Measurements from ENCODE around the gene LRRC4.

Gene LRRC4

DNA sequence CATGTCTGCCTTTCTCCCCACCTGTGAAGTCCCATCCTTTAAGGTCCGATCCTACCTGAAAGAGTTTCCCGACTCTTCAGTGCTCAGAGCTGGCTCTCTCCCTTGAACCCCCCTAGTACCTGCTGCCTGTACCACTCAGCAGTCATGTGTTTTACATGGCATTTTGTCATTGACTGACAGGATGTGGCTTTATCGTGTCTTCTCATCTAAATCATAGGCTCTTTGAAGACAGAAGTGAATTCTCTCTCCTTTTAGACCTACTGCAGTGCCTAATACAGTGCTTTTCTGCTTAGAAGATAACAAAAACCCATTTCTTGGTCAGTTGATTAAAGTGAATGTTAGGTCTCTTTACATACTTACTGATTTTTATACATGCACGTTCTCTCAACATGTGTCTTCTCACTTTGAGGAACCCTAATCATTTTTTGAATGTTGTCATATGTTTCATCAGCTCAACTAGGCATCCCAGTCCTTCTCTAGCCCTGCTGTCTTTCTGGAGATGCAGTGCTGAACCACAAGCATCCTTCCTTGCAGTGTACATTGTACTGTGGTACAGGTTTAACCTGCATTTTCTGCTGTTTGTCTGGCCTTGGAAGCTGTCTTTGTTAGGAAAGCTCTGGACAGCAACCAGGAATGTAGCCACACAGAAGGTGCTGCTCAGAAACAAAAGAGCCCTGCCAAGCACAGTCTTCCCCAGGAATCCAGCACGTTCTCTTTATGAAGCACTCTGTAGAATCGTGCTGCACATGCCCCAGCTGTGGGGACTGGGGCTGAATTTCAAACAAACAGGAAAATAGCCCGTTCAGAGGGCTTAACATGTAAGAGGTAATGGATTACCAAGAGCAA is 28.1 kb upstream of the LRRC4 start:
- no peak for DNase-seq

DNA sequence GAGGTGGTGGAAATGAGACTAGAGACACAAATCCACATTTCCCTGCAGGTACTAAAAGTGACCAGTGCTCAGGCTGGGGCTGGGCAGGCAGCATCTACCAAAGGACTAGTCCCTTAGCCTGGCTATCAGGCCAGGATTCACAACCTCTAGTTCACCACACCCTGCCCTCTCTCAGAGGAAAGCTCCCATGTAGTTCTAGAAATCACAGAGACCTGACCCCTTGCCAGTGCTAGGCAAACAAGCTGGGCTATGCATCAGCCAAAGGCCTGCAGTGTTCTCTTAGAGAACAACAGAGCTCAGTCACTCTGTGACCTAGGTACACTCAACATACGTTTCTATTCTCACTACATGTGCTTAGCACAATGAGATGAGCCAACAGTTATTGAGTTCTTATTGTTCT is 26.7 kb upstream of the LRRC4 start:
- DNase-seq, result no peak

DNA sequence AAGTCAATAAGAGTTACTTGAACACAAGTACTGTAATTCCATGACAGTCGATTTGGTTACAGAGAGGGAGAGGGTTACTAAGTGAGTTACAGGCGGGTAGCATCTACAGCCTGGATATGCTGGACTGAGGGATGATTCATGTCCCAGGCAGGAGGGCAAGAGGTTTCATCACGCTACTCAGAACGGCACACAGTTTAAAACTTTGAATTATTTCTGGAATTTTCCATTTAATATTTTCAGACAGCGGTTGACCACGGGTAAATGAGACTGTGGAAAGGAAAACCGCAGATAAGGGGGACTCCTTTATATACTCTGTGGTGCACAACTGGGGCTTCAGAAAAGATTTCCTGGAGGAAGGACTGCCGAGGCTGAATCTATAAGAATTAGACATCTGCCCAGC is 25.7 kb upstream of the LRRC4 start:
- DNase-seq, result no peak

DNA sequence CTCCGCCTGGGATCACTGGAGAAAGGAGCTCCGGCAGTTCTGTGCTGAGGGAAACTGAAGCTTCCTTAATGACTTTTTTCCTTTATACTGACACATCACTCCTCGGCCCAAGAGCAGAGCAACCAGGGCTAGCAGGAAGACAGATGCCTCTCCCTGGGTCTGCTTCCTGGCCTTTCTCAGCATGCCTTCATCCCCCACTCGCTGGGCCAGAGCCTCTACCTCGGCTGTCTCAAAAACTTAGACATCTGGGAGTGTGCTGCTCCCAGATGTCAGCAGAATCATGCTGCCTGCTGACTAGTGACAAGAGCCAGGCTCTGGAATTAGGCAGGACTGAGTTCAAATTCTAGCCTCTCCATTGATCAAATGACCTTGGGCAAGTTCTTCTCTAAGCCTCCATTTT is 24.4 kb upstream of the LRRC4 start:
- no peak for DNase-seq

DNA sequence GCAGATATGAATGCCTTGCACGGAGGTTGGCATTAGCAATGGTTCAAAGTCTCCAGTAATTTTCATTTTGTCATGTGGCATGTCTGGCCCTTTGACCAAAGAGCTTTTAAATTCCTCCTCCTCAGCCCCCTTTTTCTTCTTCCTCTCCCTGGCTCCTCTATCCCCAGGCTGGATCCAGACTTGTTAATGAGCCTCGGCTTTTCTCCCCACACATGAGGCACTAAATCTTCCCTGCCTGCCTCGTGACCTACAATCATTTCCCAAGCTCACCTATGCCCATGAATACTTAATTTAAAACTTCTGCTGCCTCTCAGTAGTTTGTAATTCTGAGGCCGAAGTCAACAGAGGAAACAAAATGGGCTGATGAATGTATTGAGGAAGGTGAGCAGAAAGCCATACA is 23.3 kb upstream of the LRRC4 start:
- DNase-seq, result no peak

DNA sequence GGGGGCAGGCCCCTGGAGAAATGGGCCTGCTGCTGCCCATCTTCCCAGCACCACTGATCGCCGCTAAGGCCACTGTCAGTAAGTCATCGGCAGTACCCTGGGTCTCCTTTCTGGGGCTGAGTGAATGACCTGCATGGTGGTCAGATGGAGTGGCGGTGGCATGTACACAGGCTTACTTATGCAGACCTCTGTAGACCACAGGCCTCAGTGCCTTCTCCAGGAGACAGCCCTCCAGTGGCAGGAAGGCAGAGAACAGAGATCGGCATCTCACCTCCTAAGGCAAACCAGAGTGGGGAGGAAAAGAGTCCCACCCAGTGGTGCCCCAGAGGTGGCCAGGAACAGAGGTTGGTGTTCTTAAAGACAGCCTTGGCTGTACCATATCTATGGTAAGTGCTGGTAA is 22.8 kb upstream of the LRRC4 start:
- DNase-seq, result no peak

DNA sequence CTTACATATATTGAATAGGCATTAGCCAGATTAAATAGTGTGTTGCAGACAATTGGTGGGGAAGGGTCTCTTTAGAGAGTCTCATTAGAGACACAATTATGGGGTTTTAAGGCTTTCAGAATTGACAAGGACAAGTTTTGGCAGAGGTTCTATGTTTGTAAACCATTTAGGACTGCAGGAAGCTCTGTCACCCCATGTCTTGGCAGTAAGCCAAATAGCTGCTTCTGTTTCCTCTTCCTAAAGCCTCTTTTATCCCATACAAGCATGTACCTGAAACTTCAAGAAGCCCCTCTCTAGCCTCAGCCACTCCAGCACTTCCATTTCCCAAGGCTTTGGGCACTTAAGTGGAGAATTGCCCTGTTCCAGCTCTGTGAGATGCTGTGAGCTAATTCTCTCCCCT is 21.8 kb upstream of the LRRC4 start:
- no peak for DNase-seq

DNA sequence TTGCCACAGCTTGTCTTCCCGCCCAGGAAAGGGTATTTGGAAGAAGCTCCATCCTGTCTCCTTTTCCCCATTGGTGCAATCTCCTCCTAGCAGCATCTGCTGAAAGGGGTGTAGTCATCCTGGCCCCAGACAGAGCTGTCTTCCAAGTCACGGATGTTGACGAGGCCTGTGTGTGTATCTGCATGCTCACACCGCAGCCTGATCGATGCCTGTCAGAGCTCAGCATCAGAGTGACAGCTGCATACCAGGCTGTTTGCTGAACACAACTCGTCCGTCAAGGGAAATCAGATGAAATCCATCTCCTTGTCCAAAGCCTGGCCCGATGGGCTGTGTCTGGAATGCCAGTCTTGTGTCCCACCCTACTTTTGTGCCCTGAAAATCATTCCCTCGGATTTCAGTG is 21.2 kb upstream of the LRRC4 start:
- no peak for DNase-seq

DNA sequence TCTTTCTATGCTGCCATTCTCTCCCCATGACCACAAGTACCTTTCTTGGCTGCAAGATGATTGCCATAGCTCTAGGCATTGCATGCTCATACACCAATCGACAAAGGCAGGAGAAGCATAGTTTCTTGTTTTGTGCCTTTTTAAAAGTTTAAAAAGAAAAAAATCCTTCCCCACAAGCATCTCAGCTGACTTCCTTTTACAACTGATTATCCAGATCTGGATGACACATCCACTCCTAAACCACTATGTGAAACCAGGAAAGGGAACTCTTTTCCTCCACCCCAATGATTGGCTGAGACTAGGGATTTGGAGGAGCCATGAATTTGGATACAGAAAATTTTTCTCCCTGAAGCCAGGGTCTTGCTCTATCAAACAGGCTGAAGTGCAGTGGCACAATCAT is 14.5 kb upstream of the LRRC4 start:
- DNase-seq, result no peak

DNA sequence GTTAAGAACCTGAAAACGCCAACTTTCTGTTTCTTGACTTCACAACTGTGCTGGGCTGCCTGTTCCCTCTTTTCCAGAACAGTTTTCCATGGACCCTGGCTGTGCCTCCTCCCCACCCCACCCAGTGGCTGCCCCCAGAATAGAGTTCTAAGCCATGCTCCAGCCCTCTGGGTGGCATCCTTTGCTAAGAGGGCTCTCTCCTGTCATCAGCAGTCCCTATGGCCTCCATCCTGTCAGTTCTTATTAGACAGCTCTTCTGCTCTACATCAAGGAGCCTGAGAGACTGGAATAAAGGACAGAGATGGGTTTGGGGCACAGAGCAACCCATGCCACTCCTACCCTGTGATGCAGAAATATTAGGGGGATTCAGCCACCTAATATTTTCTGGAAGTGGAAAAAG is 13.9 kb upstream of the LRRC4 start:
- DNase-seq, result no peak

DNA sequence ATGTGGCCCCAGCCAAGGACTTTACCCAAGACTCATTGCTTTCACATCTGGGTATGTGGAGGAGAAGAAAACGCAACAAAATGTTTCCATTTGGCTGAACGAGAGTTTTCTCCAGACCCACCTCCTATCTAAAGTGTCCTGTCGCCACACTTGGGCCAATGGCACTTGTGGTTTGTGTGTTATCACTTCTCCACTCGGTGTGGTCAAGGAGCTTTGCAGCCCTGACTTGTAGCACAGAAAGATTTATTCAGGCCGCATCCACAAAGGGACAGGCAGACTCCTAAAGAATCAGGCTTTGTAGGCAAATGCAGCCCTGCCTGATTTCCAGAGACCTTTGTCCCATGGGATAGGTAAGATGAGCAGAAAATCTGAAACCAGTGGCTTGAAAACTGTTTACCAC is 12.8 kb upstream of the LRRC4 start:
- no peak for DNase-seq

DNA sequence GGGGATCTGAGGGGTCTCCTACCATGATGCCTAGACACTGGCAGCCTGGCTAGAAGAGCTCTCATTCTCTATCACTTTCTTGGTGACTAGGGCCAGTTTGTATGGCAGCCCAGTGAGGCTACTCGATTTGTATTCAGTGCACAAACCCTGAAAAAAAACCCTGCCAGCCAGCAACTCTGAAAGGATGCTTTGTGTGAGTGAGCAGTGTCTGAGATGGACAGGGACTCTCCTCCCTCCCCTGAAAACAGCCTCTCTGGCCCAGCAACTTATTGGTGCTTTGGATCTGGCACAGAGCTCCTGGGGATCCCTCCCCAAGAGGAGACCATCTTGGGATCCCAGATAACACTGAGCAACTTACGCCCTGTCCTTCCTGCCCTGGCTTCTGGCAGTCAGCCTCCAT is 10.8 kb upstream of the LRRC4 start:
- no peak for DNase-seq

DNA sequence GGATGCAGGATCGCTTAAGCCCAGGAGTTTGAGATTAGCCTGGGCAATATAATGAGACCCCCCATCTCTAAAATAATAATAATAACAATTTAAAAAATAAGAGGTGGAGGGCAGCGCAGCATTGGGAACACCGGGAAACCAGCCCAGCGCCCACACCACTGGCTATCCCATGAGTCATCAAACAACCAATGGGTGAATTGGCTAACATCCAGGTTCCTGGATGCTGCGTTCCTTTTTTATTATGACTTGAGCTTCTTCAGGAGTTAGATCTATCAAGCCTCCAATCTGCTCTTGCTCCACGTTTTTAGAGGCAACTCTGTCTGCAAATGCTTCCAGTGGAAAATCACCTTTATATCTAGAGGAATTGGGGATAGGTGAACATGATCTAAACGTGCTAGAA is 10.0 kb upstream of the LRRC4 start:
- no peak for DNase-seq

DNA sequence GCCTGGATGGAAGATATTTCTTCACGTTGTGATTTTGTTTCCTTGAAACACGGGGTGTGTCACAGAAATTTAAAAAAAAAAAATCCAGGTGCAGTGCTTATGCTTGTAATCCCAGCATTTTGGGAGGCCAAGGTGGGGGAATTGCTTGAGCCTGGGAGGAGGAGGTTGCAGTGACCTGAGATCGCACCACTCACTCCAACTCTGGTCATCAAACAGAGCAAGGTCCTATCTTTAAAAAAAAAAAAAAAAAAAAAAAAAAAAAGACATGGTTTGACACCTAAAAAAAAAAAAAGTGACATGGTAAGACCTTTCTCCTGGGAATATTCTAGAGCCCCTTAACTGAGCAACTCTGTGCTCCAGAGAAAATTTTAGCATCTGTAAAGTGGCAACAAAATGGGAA is 9.0 kb upstream of the LRRC4 start:
- no peak for DNase-seq

DNA sequence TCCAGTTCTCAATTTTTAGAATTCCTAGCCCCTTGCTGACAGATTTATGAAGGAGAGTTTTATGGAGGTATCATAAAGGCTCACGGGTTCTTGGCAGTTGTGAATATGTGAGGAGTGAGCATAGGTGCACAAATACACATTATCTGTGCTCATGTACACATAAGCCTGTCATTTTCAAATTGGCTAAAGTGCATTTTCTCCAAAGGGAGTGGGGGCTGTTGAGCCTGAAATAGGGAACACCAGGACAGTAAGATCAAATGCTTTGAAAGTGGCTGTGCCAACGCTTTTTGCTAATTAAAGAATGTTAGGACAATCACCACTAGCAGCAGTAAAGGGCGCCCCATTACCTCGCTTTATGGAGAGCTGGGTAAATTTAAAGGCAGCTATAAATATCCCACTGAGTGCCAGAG is 8.3 kb upstream of the LRRC4 start:
- no peak for DNase-seq

DNA sequence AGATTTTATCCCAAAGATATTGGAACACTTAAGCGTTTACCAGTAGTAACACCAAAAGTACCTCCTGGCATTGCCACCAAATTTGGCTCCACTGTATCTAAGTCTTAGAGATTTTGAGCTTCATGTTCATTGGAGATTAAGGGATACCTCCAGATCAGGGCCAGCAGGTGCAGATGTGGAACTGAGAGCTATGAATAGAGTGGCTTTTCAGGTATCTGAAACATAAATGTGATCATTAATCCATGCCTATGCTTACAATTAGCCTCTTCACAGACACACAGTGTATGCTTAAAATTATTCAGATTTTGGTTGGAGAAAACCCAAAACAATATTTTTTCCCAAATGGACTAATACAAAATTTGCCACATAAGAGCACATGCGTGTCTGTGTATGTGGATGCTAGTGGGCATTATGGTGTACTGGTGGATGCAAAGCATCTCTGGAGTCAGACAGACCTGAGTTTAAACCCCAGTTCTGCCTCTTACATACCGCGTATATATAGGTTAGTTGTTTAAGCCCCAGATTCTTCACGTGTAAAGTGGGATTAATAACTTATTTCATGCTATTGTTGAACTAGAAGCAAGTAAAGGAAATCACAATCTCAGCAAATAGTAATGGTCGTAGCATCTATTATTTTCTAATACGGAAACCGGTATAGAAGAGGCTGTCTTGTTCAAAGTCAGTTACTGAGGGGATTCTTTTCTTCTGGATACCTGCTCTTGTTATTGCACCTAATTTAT is 6.8 kb upstream of the LRRC4 start:
- no peak for DNase-seq

DNA sequence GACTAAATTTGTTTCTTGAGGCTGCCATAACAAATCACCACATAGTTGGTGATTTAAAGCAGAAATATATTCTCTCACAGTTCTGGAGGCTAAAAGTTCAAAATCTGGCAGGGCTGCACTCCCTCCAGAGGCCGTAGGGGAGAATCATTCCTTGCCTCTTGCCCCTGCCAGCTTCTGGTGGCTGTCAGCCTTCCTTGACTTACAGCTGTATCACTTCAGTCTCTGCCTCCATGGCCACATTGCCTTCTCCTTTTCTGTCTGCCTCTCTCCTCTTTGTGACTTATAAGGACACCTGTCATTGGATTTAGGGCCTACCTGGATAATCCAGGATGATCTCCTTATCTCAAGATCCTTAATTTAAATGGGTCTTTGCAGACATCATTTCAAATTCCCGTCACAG is 5.8 kb upstream of the LRRC4 start:
- DNase-seq, result no peak

DNA sequence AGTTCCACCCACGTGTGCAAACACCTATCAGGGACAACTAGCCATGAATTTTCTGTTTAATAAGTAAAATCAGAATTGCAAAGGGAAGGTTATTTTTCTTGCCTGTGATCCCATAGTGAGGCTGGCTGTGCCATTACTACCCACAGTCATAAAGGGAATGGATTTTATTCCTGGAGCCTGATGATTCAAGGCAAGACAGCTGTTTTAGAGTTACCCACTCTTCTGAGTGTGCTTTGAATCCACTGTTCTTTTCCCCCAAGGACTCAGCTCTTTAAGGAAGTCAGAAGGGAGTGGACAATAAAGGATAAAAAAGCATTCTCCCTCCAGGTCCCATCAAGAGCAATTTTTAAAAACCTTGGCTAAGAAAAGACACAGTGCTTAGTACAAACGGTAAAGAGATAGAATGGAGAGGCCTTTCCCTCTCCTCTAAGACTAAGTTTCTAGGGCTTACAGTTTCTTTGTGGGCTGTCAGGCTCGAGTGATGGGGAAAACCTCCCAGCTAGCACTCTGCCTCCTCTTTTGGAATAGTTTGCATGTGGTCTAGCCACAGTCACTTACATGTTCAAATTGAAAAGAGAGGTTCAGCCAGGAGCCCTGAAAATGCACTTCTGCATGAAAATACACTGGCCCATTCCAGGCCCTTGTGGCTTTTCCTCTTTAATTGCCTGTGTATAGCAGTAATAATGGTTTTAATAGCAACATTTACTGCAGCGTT is 5.1 kb upstream of the LRRC4 start:
- DNase-seq, result no peak

DNA sequence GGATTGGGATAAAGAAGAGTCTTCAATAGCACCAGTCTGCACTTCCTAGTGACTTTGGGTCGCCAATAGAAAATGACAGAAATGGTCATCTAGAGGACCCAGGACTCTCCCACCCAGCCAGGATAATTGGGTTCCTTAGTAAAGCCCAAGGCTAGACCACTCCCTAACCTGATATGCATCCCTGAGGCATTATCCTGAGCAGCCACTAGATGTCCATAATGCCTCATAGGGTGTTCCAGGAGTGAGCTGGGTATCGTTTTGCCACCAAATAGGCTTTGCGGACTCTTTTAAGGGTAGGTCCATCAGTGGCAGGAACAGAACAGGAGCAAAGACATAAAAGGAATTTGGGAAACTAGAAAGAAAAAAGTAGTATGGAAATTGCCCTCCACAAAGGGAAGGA is 4.5 kb upstream of the LRRC4 start:
- DNase-seq, result no peak

DNA sequence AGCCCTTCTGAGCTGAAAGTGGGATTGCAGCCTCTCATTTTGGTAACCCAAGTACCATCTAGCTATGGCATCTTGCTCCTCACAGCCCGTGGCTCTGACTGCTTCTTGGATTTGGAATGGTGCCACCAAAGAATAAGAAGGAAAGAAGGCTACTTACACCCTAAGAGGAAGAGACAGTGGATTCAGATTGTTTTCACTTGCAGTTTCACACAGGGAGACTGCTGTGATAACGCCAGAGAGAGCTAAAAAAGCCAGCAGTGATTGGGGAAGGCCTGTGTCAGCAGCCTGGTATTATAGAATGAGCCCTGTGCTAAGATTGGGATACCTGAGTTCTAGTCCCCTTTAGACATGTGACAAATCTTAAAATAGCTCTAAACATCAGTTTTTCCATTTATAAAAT is 3.6 kb upstream of the LRRC4 start:
- DNase-seq, result no peak

DNA sequence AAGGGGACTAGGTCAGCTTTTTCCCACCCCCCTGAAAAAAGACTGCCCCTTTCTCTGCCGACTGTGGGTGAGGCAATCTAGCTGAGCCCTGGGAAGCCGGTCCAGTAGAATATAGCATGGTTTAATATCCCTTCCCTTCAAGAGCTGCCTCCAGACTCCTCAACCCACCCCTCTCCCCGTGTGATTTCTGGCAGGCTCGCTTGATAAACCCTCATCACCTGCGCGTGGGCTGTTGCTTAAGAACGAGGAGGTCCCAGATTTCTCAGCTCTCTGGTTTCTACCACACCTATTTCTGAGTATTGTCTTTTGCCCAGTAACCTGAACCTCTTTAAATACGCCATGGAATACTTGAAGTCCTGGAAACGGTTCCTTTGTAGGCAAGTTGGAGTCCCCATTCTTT is 2.0 kb upstream of the LRRC4 start:
- no peak for DNase-seq

DNA sequence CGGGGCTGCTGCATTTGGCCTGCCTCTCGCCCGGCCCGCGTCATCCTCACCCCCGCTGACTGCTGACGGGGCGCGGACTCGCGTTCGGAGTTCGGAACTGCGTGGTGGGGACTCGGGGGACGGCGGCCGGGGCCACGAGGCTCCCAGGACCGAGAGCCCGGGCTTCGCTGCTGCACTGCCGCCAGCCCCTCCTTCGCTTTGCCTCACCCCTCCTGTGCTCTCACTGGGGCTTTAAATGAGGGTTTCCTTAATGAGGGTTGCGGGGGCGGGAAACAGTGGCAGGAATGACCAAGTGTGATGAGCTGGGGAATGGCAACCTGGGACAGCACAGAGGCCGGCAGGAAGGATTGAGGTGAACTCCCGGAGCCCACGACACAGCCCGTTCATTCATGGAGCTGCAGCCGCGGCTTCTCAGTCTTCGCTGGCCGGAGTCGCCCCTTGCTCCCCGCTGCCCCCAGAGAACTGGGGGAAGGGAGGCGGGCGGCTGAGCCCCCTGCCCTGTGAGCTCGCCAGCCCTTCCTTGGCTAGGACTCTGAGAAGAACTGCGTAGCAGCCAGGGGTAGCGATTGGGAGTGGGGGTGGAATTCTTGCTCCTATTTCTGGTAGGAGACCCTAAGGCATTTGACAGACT is 1.5 kb upstream of the LRRC4 start:
- DNase-seq, result peak; percentile 18

DNA sequence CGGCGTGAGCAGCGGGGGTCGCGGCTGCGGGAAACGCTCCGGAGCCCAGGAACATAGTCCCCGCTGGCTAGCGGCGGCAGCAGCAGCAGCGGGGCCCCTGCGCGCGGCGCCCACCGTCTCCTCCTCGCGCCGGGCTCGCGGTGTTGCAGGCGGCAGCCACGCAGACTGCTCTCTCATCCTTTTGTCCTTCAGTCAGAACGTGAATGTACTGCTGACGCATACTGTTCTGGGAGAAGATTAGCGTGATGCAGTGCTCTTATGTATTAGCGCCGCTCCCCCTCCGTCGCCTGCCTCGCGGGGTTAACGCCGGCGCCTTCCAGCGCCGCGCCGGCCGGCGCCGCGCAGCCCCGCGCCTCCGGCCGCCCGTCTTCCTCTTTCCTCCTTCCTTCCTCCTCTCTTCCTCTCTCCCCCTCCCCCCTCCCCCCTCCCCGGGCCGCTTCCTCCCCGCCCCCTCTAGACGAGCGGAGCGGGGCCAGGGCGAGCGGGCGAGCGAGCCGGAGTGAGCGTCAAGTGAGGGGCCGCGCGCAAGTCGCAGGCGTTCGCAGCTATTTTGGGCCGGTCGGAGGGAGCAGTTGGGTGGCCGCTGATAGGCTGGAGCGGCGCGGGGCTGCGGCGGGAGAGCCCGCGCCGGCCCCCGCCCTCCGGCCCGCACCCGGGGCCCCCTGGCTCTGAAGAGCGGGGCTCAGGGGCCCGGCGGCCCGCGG is 816 bp upstream of the LRRC4 start:
- peak; percentile 63 for DNase-seq
